ENCODE data around the gene PCYT1B. TPM values are rescaled to one million over a fixed set of nuclear protein-coding genes. Genes with fewer than 3 reads are reported as not detected.
A peak's percentile ranks its signal among the peaks of the same experiment; 100 is the strongest.

The PCYT1B gene
- total and polyA plus RNA-seq, 4 donors, result 13.0 to 22.9 (median 15.8) TPM

DNA sequence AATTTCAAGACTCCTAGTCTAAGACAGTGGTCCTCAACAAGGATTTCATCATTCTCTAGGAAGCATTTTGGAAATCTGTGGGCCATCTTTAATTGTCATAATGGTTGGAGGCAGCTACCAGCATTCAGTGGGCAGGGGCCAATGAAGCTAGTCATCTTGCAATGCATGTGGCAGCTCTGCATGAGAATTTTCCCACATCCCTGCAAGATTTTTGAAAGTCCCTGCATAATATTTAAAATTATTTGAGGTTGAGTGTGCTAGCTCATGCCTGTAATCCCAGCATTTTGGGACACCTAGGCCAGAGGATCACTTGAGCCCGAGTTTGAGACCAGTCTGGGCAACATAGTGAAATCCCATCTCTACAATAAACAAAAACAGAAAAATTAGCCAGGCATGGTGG, 44.0 kb downstream of the PCYT1B start:
- no peaks in the 10 kb centered on the region for H3K27me3 ChIP-seq (ENCODE audit: control insufficient read depth, insufficient read depth, low read length)
- H3K36me3 ChIP-seq (ENCODE audit: control insufficient read depth, insufficient read depth, low read length), result no peaks in the 10 kb centered on the region
- no peaks in the 10 kb centered on the region for H3K9me3 ChIP-seq (ENCODE audit: control insufficient read depth, insufficient read depth, low read length)
- H3K27ac ChIP-seq (ENCODE audit: low read depth, low read length), result no peak overlapping the region
- no peak for DNase-seq (ENCODE audit: low read depth in 4 of 6, low spot score in 6 of 6)
- no CpG with 5 or more reads among the region's 1 CpG for whole genome bisulfite sequencing (ENCODE audit: insufficient coverage)
- H3K4me1 ChIP-seq (ENCODE audit: control insufficient read depth, insufficient read depth, low read length), result no peaks in the 10 kb centered on the region
- no peak overlapping the region for H3K4me3 ChIP-seq (ENCODE audit: low read depth, low read length)

DNA sequence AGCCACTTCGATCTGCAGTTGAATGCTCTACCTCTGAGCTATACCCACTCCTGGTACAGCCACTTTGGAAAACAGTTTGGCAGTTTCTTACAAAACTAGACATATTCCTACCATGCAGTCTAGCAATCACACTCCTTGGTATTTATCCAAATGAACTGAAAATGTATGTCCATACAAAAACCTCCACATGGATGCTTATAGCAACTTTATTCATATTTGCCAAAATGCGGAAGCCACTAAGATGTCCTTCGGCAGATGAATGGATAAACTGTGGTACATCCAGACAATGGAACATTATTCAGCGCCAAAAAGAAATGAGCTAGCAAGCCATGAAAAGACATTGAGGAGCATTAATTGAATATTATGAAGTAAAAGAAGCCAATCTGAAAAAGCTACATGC, 45.3 kb downstream of the PCYT1B start:
- DNase-seq (ENCODE audit: low read depth in 4 of 6, low spot score in 6 of 6), result no peak
- Histone ChIP-seq H3K9me3 (ENCODE audit: control insufficient read depth, insufficient read depth, low read length) (no peaks in the 10 kb centered on the region), H3K36me3 (ENCODE audit: control insufficient read depth, insufficient read depth, low read length) (no peaks in the 10 kb centered on the region), H3K4me3 (ENCODE audit: low read depth, low read length) (no peak overlapping the region), H3K4me1 (ENCODE audit: control insufficient read depth, insufficient read depth, low read length) (no peaks in the 10 kb centered on the region), H3K27ac (ENCODE audit: low read depth, low read length) (no peak overlapping the region), H3K27me3 (ENCODE audit: control insufficient read depth, insufficient read depth, low read length) (no peaks in the 10 kb centered on the region)
- WGBS (ENCODE audit: insufficient coverage), result 66% methylated on average over 2 of the region's 4 CpGs

DNA sequence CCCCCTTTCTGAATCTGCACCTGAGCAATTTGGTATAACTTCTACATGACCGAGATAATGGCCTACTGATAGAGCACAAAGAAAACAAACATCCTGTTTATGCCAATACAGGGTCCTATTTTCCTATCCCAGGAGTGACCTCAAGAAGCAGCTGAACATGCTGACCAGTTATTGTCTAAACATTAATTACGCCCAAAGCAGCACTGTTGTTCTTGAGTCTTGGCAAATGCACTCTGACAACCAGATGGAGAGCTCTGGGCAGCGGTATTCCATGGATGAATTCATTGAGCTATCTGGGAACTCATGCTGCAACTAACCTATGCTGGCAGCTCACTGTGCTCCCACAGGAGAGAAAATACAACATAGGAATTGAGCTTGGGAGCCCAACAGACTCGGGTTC, 52.6 kb downstream of the PCYT1B start:
- H3K27ac ChIP-seq (ENCODE audit: low read depth, low read length), result no peak overlapping the region
- H3K9me3 ChIP-seq (ENCODE audit: control insufficient read depth, insufficient read depth, low read length), result no peaks in the 10 kb centered on the region
- peak in 4 of 6 donors; percentile 8 to 72 (median 36) for DNase-seq (ENCODE audit: low read depth in 4 of 6, low spot score in 6 of 6)
- 39% methylated on average over 3 of the region's 4 CpGs for WGBS (ENCODE audit: insufficient coverage)
- peaks cover 9% of the 10 kb centered on the region for H3K27me3 ChIP-seq (ENCODE audit: control insufficient read depth, insufficient read depth, low read length)
- no peak overlapping the region for H3K4me3 ChIP-seq (ENCODE audit: low read depth, low read length)
- no peaks in the 10 kb centered on the region for H3K4me1 ChIP-seq (ENCODE audit: control insufficient read depth, insufficient read depth, low read length)
- H3K36me3 ChIP-seq (ENCODE audit: control insufficient read depth, insufficient read depth, low read length), result no peaks in the 10 kb centered on the region

DNA sequence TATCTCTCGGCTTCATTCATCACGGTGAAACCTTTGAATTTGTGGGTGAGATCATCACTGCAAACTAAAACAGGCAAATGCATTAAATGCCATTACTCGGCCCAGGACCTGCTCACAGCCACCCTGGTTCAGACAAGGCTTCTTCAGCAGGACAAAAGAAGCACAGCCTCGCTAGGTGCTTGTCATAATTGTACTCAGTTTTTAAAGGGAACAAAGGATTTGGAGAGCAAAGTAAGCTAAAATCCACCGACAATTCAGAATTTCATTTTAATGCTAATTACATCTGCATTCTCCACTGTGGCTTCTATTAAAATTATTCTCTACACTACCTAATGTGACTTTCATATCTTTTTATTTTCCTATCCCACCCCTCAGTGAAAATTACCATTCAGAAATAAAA, 57.0 kb downstream of the PCYT1B start:
- Histone ChIP-seq H3K4me3 (ENCODE audit: low read depth, low read length) (no peak overlapping the region), H3K27me3 (ENCODE audit: control insufficient read depth, insufficient read depth, low read length) (peaks cover 12% of the 10 kb centered on the region), H3K27ac (ENCODE audit: low read depth, low read length) (no peak overlapping the region), H3K36me3 (ENCODE audit: control insufficient read depth, insufficient read depth, low read length) (peaks cover 3% of the 10 kb centered on the region), H3K9me3 (ENCODE audit: control insufficient read depth, insufficient read depth, low read length) (no peaks in the 10 kb centered on the region), H3K4me1 (ENCODE audit: control insufficient read depth, insufficient read depth, low read length) (peaks cover 2% of the 10 kb centered on the region)
- WGBS (ENCODE audit: insufficient coverage), result 82% methylated on average over 4 of the region's 5 CpGs
- DNase-seq (ENCODE audit: low read depth in 4 of 6, low spot score in 6 of 6), result peak in 1 of 6 donors; percentile 1

DNA sequence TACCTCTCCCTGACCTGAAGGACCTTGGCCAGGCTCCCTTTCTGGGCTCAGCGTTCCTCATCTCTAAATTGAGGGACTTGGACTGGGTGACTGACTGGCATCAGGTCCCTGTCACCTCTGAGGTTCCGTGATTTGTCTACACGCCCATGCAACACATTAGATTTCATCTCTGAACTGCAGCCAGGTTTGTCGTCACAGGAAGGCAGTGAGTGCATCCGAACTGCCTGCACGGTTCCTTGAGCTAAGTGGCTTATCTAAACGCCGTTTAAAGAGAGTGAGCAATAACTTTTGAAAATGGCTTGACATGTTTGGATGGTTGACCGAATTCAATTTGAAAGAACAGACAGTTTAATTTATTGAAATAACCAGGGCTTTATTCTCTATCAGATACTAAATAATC, 70.1 kb downstream of the PCYT1B start:
- peak in 1 of 6 donors; percentile 25 for DNase-seq (ENCODE audit: low read depth in 4 of 6, low spot score in 6 of 6)
- Histone ChIP-seq H3K27me3 (ENCODE audit: control insufficient read depth, insufficient read depth, low read length) (no peaks in the 10 kb centered on the region), H3K9me3 (ENCODE audit: control insufficient read depth, insufficient read depth, low read length) (no peaks in the 10 kb centered on the region), H3K4me1 (ENCODE audit: control insufficient read depth, insufficient read depth, low read length) (no peaks in the 10 kb centered on the region), H3K27ac (ENCODE audit: low read depth, low read length) (no peak overlapping the region), H3K36me3 (ENCODE audit: control insufficient read depth, insufficient read depth, low read length) (no peaks in the 10 kb centered on the region), H3K4me3 (ENCODE audit: low read depth, low read length) (no peak overlapping the region)
- WGBS (ENCODE audit: insufficient coverage), result 78% methylated on average over 4 of the region's 9 CpGs

DNA sequence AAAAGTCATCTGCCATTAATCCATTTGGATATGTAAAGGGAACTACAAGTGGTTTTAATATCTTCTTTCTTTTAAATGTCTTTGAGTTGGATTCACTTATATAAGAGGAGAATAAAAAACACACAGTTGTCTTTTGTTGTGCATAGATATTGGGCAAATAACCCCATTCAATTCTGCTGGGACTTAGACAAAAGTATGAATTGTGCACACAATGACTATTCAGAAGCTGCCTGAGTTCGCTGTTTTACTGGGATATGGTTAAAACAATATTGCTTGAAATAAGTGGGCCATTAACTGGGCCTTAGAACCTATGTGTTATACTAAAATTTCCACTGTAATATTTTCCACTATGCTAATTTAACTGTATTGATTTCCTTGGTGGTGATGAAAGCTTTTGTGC, 71.7 kb downstream of the PCYT1B start:
- DNase-seq (ENCODE audit: low read depth in 4 of 6, low spot score in 6 of 6), result no peak
- Histone ChIP-seq H3K36me3 (ENCODE audit: control insufficient read depth, insufficient read depth, low read length) (no peaks in the 10 kb centered on the region), H3K27ac (ENCODE audit: low read depth, low read length) (no peak overlapping the region), H3K9me3 (ENCODE audit: control insufficient read depth, insufficient read depth, low read length) (no peaks in the 10 kb centered on the region), H3K27me3 (ENCODE audit: control insufficient read depth, insufficient read depth, low read length) (peaks cover 2% of the 10 kb centered on the region), H3K4me1 (ENCODE audit: control insufficient read depth, insufficient read depth, low read length) (no peaks in the 10 kb centered on the region), H3K4me3 (ENCODE audit: low read depth, low read length) (no peak overlapping the region)
- no CpG with 5 or more reads among the region's 1 CpG for WGBS (ENCODE audit: insufficient coverage)

DNA sequence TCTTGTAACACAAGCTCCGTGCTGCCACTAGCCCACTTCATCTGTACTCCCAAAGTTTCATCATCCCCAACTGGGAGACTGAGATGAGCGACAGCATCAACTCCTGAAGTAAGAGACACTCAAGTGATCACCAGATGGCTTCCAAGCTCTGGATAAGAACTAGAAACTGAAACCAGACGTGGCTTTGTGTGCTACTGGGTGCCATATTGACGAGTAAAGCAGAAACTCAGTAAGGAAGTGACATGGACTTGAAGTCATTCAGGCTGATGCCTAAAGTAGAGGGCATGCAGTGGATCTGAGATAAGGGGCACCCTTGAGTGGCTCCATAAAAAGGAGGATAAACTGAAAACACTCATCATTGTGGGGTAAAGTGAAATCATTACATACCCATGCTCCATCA, 72.4 kb downstream of the PCYT1B start:
- Histone ChIP-seq H3K36me3 (ENCODE audit: control insufficient read depth, insufficient read depth, low read length) (no peaks in the 10 kb centered on the region), H3K27ac (ENCODE audit: low read depth, low read length) (no peak overlapping the region), H3K4me1 (ENCODE audit: control insufficient read depth, insufficient read depth, low read length) (no peaks in the 10 kb centered on the region), H3K9me3 (ENCODE audit: control insufficient read depth, insufficient read depth, low read length) (no peaks in the 10 kb centered on the region), H3K4me3 (ENCODE audit: low read depth, low read length) (no peak overlapping the region), H3K27me3 (ENCODE audit: control insufficient read depth, insufficient read depth, low read length) (peaks cover 2% of the 10 kb centered on the region)
- WGBS (ENCODE audit: insufficient coverage), result 69% methylated on average over 4 of the region's 4 CpGs
- no peak for DNase-seq (ENCODE audit: low read depth in 4 of 6, low spot score in 6 of 6)

DNA sequence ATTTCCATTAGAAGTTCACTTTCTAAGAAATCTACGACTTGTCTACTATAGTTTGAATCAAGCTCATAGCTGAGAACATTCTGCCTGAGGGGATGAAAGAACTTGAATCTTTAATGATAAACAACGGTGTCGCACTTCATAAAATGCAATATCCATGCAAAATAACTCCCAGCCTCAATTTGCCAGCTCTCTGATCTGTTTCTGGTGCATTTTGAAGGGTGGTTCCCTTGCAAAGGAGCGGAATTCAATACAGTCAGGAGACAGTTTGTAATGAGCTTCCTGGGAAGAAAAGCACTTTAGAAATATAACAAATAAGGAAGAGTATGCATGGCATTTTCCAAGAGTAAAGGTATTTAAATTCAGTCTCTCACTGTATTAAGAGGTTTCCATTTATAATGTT, 80.0 kb downstream of the PCYT1B start:
- no CpG with 5 or more reads among the region's 4 CpGs for WGBS (ENCODE audit: insufficient coverage)
- no peaks in the 10 kb centered on the region for H3K9me3 ChIP-seq (ENCODE audit: control insufficient read depth, insufficient read depth, low read length)
- peak in 1 of 6 donors; percentile 8 for DNase-seq (ENCODE audit: low read depth in 4 of 6, low spot score in 6 of 6)
- no peak overlapping the region for H3K4me3 ChIP-seq (ENCODE audit: low read depth, low read length)
- H3K4me1 ChIP-seq (ENCODE audit: control insufficient read depth, insufficient read depth, low read length), result peaks cover 6% of the 10 kb centered on the region
- H3K27ac ChIP-seq (ENCODE audit: low read depth, low read length), result no peak overlapping the region
- H3K27me3 ChIP-seq (ENCODE audit: control insufficient read depth, insufficient read depth, low read length), result peaks cover 6% of the 10 kb centered on the region
- peaks cover 6% of the 10 kb centered on the region for H3K36me3 ChIP-seq (ENCODE audit: control insufficient read depth, insufficient read depth, low read length)

DNA sequence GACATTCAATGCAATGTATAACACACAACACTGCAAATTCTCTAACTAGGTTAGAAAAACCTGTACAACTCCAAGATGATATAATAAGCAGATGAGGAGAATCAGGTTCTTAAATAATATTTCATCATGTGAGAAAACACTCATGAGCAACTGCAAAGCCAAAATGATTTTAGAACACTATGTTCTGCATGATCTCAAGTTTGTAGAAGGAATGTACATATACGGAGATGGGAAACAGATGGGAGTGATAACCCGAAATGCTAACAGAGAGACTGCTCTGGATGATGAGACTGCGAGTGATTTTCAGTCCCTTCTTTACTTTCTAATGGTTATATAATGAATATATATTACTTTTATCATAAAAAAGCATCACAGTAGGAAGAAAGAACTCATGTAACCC, 80.9 kb downstream of the PCYT1B start:
- DNase-seq (ENCODE audit: low read depth in 4 of 6, low spot score in 6 of 6), result no peak
- H3K4me1 ChIP-seq (ENCODE audit: control insufficient read depth, insufficient read depth, low read length), result peaks cover 6% of the 10 kb centered on the region
- H3K4me3 ChIP-seq (ENCODE audit: low read depth, low read length), result no peak overlapping the region
- no peaks in the 10 kb centered on the region for H3K9me3 ChIP-seq (ENCODE audit: control insufficient read depth, insufficient read depth, low read length)
- WGBS (ENCODE audit: insufficient coverage), result 60% methylated on average over 1 of the region's 3 CpGs
- H3K36me3 ChIP-seq (ENCODE audit: control insufficient read depth, insufficient read depth, low read length), result peaks cover 11% of the 10 kb centered on the region
- H3K27me3 ChIP-seq (ENCODE audit: control insufficient read depth, insufficient read depth, low read length), result peaks cover 6% of the 10 kb centered on the region
- no peak overlapping the region for H3K27ac ChIP-seq (ENCODE audit: low read depth, low read length)

DNA sequence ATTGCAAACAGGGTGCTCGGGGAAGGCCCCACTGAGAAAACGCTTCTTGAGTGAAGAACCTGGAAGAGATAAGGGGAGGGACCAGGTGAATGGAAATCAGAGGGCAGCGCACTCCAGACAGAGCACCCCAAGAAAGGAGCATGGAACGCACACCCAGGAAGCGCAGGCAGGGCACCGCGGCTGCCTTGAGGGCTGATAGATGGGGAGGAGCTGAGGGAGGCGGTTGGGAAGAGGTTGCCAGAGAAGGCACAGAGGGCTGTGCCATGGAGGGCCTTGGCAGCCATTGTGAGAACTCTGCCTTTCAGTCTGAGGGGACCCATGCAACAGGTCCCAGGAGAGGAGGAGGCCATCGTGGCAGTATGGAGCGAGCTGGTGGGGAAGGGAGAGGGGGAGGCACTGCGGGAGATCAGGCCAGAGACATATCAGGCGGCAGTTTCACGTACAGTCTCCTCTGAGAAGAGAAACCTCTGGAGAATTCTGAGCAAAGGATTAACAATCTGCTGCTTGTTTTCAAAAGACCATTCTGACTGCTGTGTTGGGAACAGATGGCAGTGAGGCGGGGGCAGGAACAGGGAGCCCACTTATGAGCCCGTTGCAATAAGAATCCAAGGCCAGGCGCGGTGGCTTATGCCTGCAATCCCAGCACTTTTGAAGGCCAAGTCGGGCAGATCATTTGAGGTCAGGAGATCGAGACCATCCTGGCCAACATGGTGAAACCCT, 83.7 kb downstream of the PCYT1B start:
- peak in 2 of 6 donors; percentile 18 to 46 for DNase-seq (ENCODE audit: low read depth in 4 of 6, low spot score in 6 of 6)
- WGBS (ENCODE audit: insufficient coverage), result 75% methylated on average over 17 of the region's 19 CpGs

More for the DNA sequence above, 83.7 kb downstream of the PCYT1B start:
- Histone ChIP-seq H3K9me3 (ENCODE audit: control insufficient read depth, insufficient read depth, low read length) (no peaks in the 10 kb centered on the region), H3K4me1 (ENCODE audit: control insufficient read depth, insufficient read depth, low read length) (peaks cover 6% of the 10 kb centered on the region), H3K27me3 (ENCODE audit: control insufficient read depth, insufficient read depth, low read length) (peaks cover 6% of the 10 kb centered on the region), H3K27ac (ENCODE audit: low read depth, low read length) (no peak overlapping the region), H3K36me3 (ENCODE audit: control insufficient read depth, insufficient read depth, low read length) (peaks cover 11% of the 10 kb centered on the region), H3K4me3 (ENCODE audit: low read depth, low read length) (no peak overlapping the region)
